Measurements from ENCODE around the gene FRYL.

- no peak for TF ChIP-seq CTCF (IDR thresholded peaks at IDR 0.05)
- no peak for TF ChIP-seq ZFX (IDR thresholded peaks at IDR 0.05; ENCODE audit: borderline replicate concordance)
Observed at GRCh38 chr4:48796927-48797679, 17.0 kb upstream of the FRYL start.

All from 22Rv1 (cell line).